ENCODE results near the gene SPACA6.

GRCh38 chr19:51687791-51688670 lies 5.1 kb upstream of the SPACA6 start:
- TF ChIP-seq CTCF (IDR thresholded peaks at IDR 0.05) (no peak), POLR2A (IDR thresholded peaks at IDR 0.05) (no peak), EP300 (IDR thresholded peaks at IDR 0.05) (no peak)

All from stomach (tissue), 4 donors.